SK-N-SH (cell line): ENCODE results near the gene RTN4RL1. TPM values are rescaled to one million over a fixed set of nuclear protein-coding genes. Genes with fewer than 3 reads are reported as not detected.

Experiments used
- CTCF ChIA-PET: fragments of 300-600, 350-600 bp; formaldehyde crosslinking; extraction: SDS; loops from one replicate; lab custom pipeline; 2021; lab: Yijun Ruan, JAX
- POLR2A ChIA-PET: fragments of 350-600 bp; sonication (Branson Sonifier 250); formaldehyde crosslinking; extraction: SDS; loops from one replicate; lab custom pipeline; 2020; ENCODE audit warnings: antibody characterized with exemption, inconsistent platforms; lab: Yijun Ruan, JAX
- DNase-seq: peaks from one replicate; pipeline ENCODE4 v3.0.0; 2012
- H2AFZ ChIP-seq: fragments of 200-600 bp; sonication (generic); 2 replicates; pipeline ENCODE4 v1.8.1; 2016; ENCODE audit warnings: antibody characterized with exemption, mild to moderate bottlenecking, low read depth
- H3F3A ChIP-seq: fragments of 200-600 bp; sonication (generic); replicated peaks from 2 replicates; pipeline ENCODE3; 2016; ENCODE audit warnings: antibody characterized with exemption, mild to moderate bottlenecking; ENCODE audit not compliant: insufficient read depth
- H3K27ac ChIP-seq, 2 experiments: fragments of 200-500 bp in 1 of 2; fragments of 200-600 bp in 1 of 2; sonication (Bioruptor generic) in 1 of 2; sonication (generic), shearing (Covaris generic) in 1 of 2; 2 replicates each; pipeline versions ENCODE4 v1.5.1 to v1.6.1; 2014 to 2016; ENCODE audit warnings: low read depth in 2 of 2, inconsistent platforms in 1 of 2, low read length in 1 of 2, mild to moderate bottlenecking in 1 of 2, mixed read lengths in 1 of 2
- H3K27me3 ChIP-seq: fragments of 200-600 bp; sonication (generic), shearing (Covaris generic); 2 replicates; pipeline ENCODE4 v1.6.1; 2016; ENCODE audit warnings: mixed run types; ENCODE audit not compliant: insufficient read depth
- H3K36me3 ChIP-seq, 2 experiments: fragments of 200-500 bp in 1 of 2; fragments of 200-600 bp in 1 of 2; sonication (Bioruptor generic) in 1 of 2; sonication (generic) in 1 of 2; replicated peaks in 1 of 2; 2 replicates each; pipeline versions ENCODE3 to v1.5.1; 2014 to 2016; ENCODE audit warnings: low read length in 1 of 2, mild to moderate bottlenecking in 1 of 2; ENCODE audit not compliant: insufficient read depth in 2 of 2, control insufficient read depth in 1 of 2
- H3K4me1 ChIP-seq, 2 experiments: fragments of 200-500 bp in 1 of 2; fragments of 200-600 bp in 1 of 2; sonication (Bioruptor generic) in 1 of 2; sonication (generic), shearing (Covaris generic) in 1 of 2; 2 replicates each; pipeline versions ENCODE4 v1.5.1 to v1.6.1; 2014 to 2016; ENCODE audit warnings: low read depth in 1 of 2, low read length in 1 of 2, mixed run types in 1 of 2; ENCODE audit not compliant: insufficient read depth in 2 of 2, control insufficient read depth in 1 of 2
- H3K4me2 ChIP-seq: fragments of 200-600 bp; sonication (generic), shearing (Covaris generic); 2 replicates; pipeline ENCODE4 v1.6.1; 2017; ENCODE audit warnings: mixed run types
- H3K4me3 ChIP-seq, 2 experiments: fragments of 200-500 bp in 1 of 2; fragments of 200-600 bp in 1 of 2; sonication (Bioruptor generic) in 1 of 2; sonication (generic), shearing (Covaris generic) in 1 of 2; 2 replicates each; pipeline versions ENCODE4 v1.5.1 to v1.8.1; 2014 to 2016; ENCODE audit warnings: low read depth in 2 of 2, inconsistent platforms in 1 of 2, low read length in 1 of 2, mild to moderate bottlenecking in 1 of 2, mixed read lengths in 1 of 2, moderate library complexity in 1 of 2
- H3K79me2 ChIP-seq: fragments of 200-600 bp; sonication (generic); 2 replicates; pipeline ENCODE4 v1.8.1; 2017; ENCODE audit warnings: mild to moderate bottlenecking; ENCODE audit not compliant: insufficient read depth
- H3K9ac ChIP-seq: fragments of 200-600 bp; sonication (generic); 2 replicates; pipeline ENCODE4 v1.6.1; 2017; ENCODE audit warnings: mixed run types
- H3K9me2 ChIP-seq: fragments of 200-600 bp; sonication (generic); 2 replicates; pipeline ENCODE4 v1.6.1; 2017; ENCODE audit warnings: mixed run types
- H3K9me3 ChIP-seq: fragments of 200-600 bp; sonication (generic); 2 replicates; pipeline ENCODE4 v1.6.1; 2017; ENCODE audit warnings: mixed run types, mild to moderate bottlenecking, moderate library complexity
- H4K20me1 ChIP-seq: fragments of 200-600 bp; sonication (generic); 2 replicates; pipeline ENCODE4 v1.6.1; 2017; ENCODE audit warnings: mild to moderate bottlenecking, mixed run types; ENCODE audit not compliant: insufficient read depth
- GABPA ChIP-seq: IDR thresholded peaks from 2 replicates; pipeline ENCODE4 v1.4.0; 2012; ENCODE audit warnings: low read depth, mild to moderate bottlenecking
- JUND ChIP-seq: IDR thresholded peaks from 2 replicates; pipeline ENCODE4 v1.4.0; 2012
- MEF2A ChIP-seq: IDR thresholded peaks from 2 replicates; pipeline ENCODE4 v1.4.0; 2012; ENCODE audit warnings: low read depth, borderline replicate concordance
- MXI1 ChIP-seq: IDR thresholded peaks from 2 replicates; pipeline ENCODE4 v1.6.1; 2012; ENCODE audit warnings: mild to moderate bottlenecking, low read depth, low read length, improper control_type of control experiment
- RCOR1 ChIP-seq: fragments of 150-350 bp; IDR thresholded peaks from 2 replicates; pipeline ENCODE4 v1.6.1; 2017; ENCODE audit warnings: antibody characterized with exemption, low read length
- RFX5 ChIP-seq: IDR thresholded peaks from 2 replicates; pipeline ENCODE4 v1.6.1; 2012; ENCODE audit warnings: mild to moderate bottlenecking, improper control_type of control experiment, low read length
- RXRA ChIP-seq: IDR thresholded peaks from 2 replicates; pipeline ENCODE4 v1.4.0; 2012; ENCODE audit warnings: low read depth, mild to moderate bottlenecking, borderline replicate concordance
- SMC3 ChIP-seq: IDR thresholded peaks from 2 replicates; pipeline ENCODE4 v1.6.1; 2012; ENCODE audit warnings: low read depth, low read length, improper control_type of control experiment
- YY1 ChIP-seq: IDR thresholded peaks from 2 replicates; pipeline ENCODE4 v1.4.0; 2012; ENCODE audit warnings: low read depth, mild to moderate bottlenecking
- WGBS: methylation state at CpG from one replicate; pipeline ENCODE4 v1.1.6; 2017; ENCODE audit warnings: low lambda C conversion rate; 5-methylcytosine and 5-hydroxymethylcytosine counted together
- polyA plus RNA-seq, 3 experiments: library from polyadenylated mRNA; depleted of rRNA; stranded (reverse); fragments of >200 nt; gene quantifications; 2 replicates each; pipeline ENCODE4 v1.2.3, GENCODE V29; 2012
- TF ChIP-seq, protein P1 (sequence below): IDR thresholded peaks from 2 replicates; pipeline ENCODE4 v1.4.0; 2012; ENCODE audit warnings: low read depth
- TF ChIP-seq, protein P2 (sequence below): fragments of 200-600 bp; sonication (generic); IDR thresholded peaks from 2 replicates; pipeline ENCODE4 v1.6.1; 2017; ENCODE audit warnings: antibody characterized with exemption, mild to moderate bottlenecking, moderate library complexity
- TF ChIP-seq, protein P3 (sequence below): fragments of 150-350 bp; IDR thresholded peaks from 2 replicates; pipeline ENCODE4 v1.6.1; 2016; ENCODE audit warnings: mild to moderate bottlenecking, low read depth, low read length

Gene RTN4RL1
- polyA plus RNA-seq, 1 of the 3 experiments (the other 2 are of a cell fraction), result 0.07 TPM

DNA sequence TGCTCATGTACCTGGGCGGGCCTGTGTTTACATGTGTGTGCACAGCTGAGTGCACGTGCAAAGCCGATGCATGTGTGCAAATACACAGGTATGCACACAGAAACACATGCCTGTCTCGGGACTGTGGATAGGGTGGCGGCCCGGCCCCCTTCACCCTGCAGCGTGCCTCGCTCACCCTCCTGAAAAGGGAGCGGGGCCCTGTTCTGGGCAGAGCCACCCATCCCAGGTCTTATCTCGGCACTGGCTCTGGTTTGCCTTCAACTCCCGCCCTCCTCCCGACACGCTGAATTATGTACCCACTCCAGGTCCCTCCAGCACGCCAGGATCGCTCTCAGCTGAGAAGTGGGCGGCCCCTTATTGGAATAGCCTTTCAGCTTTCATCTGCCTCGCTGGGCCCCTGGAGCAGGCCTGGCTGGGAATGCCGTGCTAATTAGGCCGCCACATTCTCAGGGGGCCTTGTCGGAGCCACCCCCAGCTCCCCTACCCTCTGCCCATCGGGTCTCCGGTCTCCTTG, 77.8 kb downstream of the RTN4RL1 start:
- Histone ChIP-seq H3K79me2 (no peaks in the 10 kb centered on the region), H3K36me3 (no peaks in the 10 kb centered on the region), H3K4me1 (peaks cover 0 to 16% of the 10 kb centered on the region in 2 experiments; a peak in 1 of 4 replicates), H2AFZ (no peak overlapping the region), H3K9ac (no peak overlapping the region), H3K4me3 (no peak overlapping the region), H3K27me3 (no peaks in the 10 kb centered on the region), H3K9me3 (no peaks in the 10 kb centered on the region), H4K20me1 (no peaks in the 10 kb centered on the region), H3K4me2 (no peak overlapping the region), H3K27ac (no peak overlapping the region), H3K9me2 (no peaks in the 10 kb centered on the region), H3F3A (no peaks in the 10 kb centered on the region)
- POLR2A ChIA-PET, result interaction anchor here (0.6 kb wide), 1 partner anchor 15 kb away, joined by 3 read pairs; no protein-coding TSS in a partner anchor
- CTCF ChIA-PET, result interaction anchor here (1.0 kb wide), 1 partner anchor 78 kb away, joined by 4 read pairs; the partner anchor contains the start of gene RTN4RL1
- 84% methylated on average over 19 of the region's 22 CpGs for WGBS
- TF ChIP-seq RCOR1 (no peak), YY1 (no peak)
- peak; percentile 66 for DNase-seq

DNA sequence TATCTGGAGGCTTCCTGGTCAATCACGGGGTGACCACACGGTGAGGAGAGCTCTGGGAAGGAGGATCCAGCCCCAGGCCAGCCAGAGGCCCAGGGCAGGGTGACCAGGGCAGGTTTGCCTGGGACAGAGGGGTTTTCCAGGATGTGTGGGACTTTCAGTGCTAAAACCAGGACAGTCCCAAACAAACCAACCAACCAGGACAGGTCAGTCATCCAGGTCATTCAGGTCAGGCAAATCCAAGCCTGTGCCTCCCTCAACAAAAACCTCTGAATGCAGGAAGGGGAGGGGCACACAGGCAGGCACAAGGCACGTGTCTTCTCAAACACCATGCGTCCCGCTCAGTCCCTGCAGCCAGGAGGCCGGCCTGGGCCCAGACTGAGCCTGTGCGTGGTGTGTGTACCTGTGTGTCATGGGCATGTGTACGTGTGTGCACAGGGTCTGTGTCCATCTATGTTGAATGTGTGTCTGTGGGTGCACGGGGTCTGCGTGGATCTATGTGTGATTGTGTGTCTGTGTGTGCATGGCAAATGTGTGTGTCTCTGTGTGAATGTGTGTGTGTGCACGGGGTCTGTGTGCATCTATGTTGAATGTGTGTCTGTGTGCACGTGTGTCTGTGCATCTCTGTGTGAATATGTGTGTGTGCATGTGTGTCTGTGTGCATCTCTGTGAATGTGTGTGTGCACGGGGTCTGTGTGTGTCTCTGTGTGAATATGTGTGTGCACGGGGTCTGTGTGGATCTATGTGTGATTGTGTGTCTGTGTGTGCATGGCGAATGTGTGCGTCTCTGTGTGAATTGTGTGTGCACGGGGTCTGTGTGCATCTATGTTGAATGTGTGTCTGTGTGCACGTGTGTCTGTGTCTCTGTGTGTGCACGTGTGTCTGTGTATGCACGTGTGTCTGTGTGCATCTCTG, 78.9 kb downstream of the RTN4RL1 start:
- Histone ChIP-seq H3F3A (no peaks in the 10 kb centered on the region), H2AFZ (no peak overlapping the region), H3K27ac (no peak overlapping the region), H3K9me3 (no peaks in the 10 kb centered on the region), H3K4me2 (no peak overlapping the region), H3K36me3 (no peaks in the 10 kb centered on the region), H4K20me1 (no peaks in the 10 kb centered on the region), H3K4me3 (no peak overlapping the region), H3K9ac (no peak overlapping the region), H3K79me2 (no peaks in the 10 kb centered on the region), H3K27me3 (no peaks in the 10 kb centered on the region), H3K4me1 (peaks cover 0 to 16% of the 10 kb centered on the region in 2 experiments; a peak in 1 of 4 replicates), H3K9me2 (no peaks in the 10 kb centered on the region)
- ChIA-PET POLR2A (no interaction called here), CTCF (no interaction called here)
- TF ChIP-seq RXRA (no peak), GABPA (no peak), YY1 (no peak), MEF2A (no peak), SMC3 (no peak), MXI1 (no peak), JUND (no peak), RFX5 (no peak)
- TF ChIP-seq, protein P1, sequence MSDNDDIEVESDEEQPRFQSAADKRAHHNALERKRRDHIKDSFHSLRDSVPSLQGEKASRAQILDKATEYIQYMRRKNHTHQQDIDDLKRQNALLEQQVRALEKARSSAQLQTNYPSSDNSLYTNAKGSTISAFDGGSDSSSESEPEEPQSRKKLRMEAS, result no peak
- TF ChIP-seq, protein P2, sequence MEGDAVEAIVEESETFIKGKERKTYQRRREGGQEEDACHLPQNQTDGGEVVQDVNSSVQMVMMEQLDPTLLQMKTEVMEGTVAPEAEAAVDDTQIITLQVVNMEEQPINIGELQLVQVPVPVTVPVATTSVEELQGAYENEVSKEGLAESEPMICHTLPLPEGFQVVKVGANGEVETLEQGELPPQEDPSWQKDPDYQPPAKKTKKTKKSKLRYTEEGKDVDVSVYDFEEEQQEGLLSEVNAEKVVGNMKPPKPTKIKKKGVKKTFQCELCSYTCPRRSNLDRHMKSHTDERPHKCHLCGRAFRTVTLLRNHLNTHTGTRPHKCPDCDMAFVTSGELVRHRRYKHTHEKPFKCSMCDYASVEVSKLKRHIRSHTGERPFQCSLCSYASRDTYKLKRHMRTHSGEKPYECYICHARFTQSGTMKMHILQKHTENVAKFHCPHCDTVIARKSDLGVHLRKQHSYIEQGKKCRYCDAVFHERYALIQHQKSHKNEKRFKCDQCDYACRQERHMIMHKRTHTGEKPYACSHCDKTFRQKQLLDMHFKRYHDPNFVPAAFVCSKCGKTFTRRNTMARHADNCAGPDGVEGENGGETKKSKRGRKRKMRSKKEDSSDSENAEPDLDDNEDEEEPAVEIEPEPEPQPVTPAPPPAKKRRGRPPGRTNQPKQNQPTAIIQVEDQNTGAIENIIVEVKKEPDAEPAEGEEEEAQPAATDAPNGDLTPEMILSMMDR, result no peak
- TF ChIP-seq, protein P3, sequence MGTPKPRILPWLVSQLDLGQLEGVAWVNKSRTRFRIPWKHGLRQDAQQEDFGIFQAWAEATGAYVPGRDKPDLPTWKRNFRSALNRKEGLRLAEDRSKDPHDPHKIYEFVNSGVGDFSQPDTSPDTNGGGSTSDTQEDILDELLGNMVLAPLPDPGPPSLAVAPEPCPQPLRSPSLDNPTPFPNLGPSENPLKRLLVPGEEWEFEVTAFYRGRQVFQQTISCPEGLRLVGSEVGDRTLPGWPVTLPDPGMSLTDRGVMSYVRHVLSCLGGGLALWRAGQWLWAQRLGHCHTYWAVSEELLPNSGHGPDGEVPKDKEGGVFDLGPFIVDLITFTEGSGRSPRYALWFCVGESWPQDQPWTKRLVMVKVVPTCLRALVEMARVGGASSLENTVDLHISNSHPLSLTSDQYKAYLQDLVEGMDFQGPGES, result no peak
- no peak for DNase-seq
- 68% methylated on average over 16 of the region's 20 CpGs for WGBS
